SK-N-MC (cell line): Measurements from ENCODE around the gene FHOD1.

Experiments used
- EZH2 ChIP-seq: fragments of 200-600 bp; sonication (generic); IDR thresholded peaks from one replicate; pipeline ENCODE4 v1.6.1; 2017; ENCODE audit warnings: antibody characterized with exemption
- FOXP2 ChIP-seq: optimal IDR thresholded peaks from 2 replicates; pipeline ENCODE3; 2011; ENCODE audit warnings: mild to moderate bottlenecking, moderate library complexity; ENCODE audit not compliant: insufficient read depth; ENCODE audit errors: extremely low read length, control extremely low read depth
- POLR2AphosphoS5 ChIP-seq: IDR thresholded peaks from 2 replicates; pipeline ENCODE4 v1.6.1; 2012; ENCODE audit warnings: mild to moderate bottlenecking, low read depth, low read length, borderline replicate concordance

- TF ChIP-seq EZH2 (no peak), POLR2AphosphoS5 (no peak), FOXP2 (no peak)
These were observed 11.0 kb upstream of the FHOD1 start for GRCh38 chr16:67258161-67258835.
